GM12872 (cell line): ENCODE measurements around the gene ALG11.

Experiments
- TF ChIP-seq, protein P1 (sequence below): IDR thresholded peaks from 3 replicates; pipeline ENCODE4 v1.5.1; 2011; ENCODE audit warnings: low read depth, mild to moderate bottlenecking, low read length, moderate library complexity; ENCODE audit not compliant: insufficient read depth

ALG11 gene

GRCh38 chr13:52025475-52026245, 13.5 kb downstream of the ALG11 start:
- TF ChIP-seq, protein P1, sequence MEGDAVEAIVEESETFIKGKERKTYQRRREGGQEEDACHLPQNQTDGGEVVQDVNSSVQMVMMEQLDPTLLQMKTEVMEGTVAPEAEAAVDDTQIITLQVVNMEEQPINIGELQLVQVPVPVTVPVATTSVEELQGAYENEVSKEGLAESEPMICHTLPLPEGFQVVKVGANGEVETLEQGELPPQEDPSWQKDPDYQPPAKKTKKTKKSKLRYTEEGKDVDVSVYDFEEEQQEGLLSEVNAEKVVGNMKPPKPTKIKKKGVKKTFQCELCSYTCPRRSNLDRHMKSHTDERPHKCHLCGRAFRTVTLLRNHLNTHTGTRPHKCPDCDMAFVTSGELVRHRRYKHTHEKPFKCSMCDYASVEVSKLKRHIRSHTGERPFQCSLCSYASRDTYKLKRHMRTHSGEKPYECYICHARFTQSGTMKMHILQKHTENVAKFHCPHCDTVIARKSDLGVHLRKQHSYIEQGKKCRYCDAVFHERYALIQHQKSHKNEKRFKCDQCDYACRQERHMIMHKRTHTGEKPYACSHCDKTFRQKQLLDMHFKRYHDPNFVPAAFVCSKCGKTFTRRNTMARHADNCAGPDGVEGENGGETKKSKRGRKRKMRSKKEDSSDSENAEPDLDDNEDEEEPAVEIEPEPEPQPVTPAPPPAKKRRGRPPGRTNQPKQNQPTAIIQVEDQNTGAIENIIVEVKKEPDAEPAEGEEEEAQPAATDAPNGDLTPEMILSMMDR = no peak

DNA sequence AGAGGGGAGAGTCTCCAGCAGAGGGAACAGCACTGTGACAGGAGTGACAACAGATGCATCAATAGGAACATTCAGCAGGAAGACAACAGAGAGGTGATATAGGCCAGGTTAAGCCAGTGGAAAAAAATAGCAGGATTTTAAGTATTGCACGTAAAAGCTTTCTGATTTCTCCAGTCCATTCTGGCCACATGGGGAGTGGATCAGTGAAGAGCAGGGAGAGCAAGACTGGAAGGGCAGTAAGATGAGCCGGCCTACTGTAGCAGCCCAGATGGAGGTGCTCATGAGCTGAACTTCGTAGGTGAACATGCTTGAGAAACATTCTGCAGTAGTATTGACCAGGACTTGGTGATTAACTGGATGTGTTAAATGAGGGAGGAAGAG, 14.0 kb downstream of the ALG11 start:
- TF ChIP-seq, protein P1 = no peak

GRCh38 chr13:52027832-52028231, 15.6 kb downstream of the ALG11 start:
- TF ChIP-seq, protein P1 = no peak

DNA sequence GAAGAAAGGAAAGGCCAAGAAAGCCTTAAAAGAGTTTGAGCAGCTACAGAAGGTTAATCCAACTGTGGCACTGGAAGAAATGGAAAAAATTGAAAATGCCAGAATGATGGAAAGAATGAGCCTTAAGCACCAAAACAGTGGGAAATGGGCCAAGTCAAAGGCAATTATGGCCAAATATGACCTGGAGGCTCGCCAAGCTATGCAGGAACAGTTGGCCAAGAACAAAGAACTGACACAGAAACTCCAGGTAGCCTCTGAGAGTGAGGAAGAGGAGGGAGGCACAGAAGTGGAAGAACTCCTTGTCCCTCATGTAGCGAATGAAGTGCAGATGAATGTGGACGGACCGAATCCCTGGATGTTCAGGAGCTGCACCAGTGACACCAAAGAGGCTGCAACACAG, 17.4 kb downstream of the ALG11 start:
- TF ChIP-seq, protein P1 = no peak

DNA sequence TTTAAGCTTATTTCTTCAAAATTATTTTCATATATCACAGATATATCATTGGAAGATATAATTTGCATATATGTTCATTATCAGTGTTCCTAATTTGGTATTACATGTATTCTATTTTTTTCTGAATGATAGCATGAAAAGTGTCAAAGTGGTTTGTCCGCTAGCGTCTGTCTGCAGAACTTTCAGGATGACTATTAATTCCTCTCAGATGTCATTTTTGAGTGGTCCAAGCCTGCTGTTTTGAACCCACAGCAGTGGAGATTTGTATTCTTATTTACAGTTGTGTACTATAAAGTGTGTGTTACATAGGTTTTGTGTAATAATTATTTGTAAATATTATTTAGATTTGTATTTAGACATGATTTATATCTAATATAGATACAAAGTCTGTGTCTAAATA, 20.8 kb downstream of the ALG11 start:
- TF ChIP-seq, protein P1 = no peak

- TF ChIP-seq, protein P1 = no peak
These were observed 22.5 kb downstream of the ALG11 start for GRCh38 chr13:52034616-52035226.

DNA sequence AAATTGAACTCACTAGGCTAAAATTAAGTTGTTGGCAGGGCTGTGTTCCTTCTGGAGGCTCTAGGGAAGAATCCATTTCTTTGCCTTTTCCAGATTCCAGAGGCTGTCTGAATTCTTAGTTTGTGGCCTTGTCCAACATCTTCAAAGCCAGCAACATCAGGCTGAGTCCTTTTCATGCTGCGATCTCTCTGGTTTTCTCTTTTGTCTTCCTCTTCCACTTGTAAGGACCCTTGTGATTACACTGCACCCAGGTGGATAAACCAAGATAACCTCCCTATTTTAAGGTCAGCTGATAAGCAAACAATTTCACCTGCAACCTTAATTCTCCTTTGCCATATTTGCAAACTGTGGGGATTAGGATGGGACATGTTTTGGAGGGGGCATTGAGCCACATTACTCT, 23.8 kb downstream of the ALG11 start:
- TF ChIP-seq, protein P1 = no peak
